GM12878 (cell line): Measurements from ENCODE around the gene CAMTA1. TPM values are rescaled to one million over a fixed set of nuclear protein-coding genes. Genes with fewer than 3 reads are reported as not detected.

Experiments
- ATAC-seq: fragments of 200-7000 bp; cut with Tn5 transposase; 3 replicates; pipeline ENCODE4 v1.9.1; 2020; ENCODE audit warnings: mild to moderate bottlenecking, moderate library complexity
- BruUV-seq: library from RNA; stranded (reverse); fragments of 400-500 nt; replicated peaks from 2 replicates; lab custom pipeline; 2021; lab: Mats Ljungman, UMichigan
- CTCF ChIA-PET: fragments of 300-600 bp; sonication (Branson Sonifier 250); formaldehyde crosslinking; extraction: SDS; loops from one replicate; lab custom pipeline; 2021; ENCODE audit warnings: inconsistent platforms; lab: Yijun Ruan, JAX
- POLR2A ChIA-PET: fragments of 350-600 bp; formaldehyde crosslinking; extraction: SDS; loops from one replicate; lab custom pipeline; 2021; ENCODE audit warnings: inconsistent platforms; lab: Charles Lee
- RAD21 ChIA-PET: fragments of 300-600 bp; sonication (Branson Sonifier 250); formaldehyde crosslinking; loops from one replicate; lab custom pipeline; 2023; ENCODE audit warnings: antibody characterized with exemption; ENCODE audit not compliant: unreplicated experiment; lab: Charles Lee
- SMC1A ChIA-PET: fragments of 300-600 bp; sonication (Branson Sonifier 250); formaldehyde crosslinking; loops from one replicate; lab custom pipeline; 2023; ENCODE audit not compliant: unreplicated experiment, uncharacterized antibody; lab: Charles Lee
- DNase-seq: peaks from one replicate; pipeline ENCODE4 v3.0.0-alpha.2; 2011; ENCODE audit warnings: low read depth, low spot score
- FAIRE-seq: peaks from 3 replicates; lab custom pipeline; 2011; peaks lifted over from hg19 to GRCh38; lab: Jason Lieb, UNC
- H2AFZ ChIP-seq: 2 replicates; pipeline ENCODE4 v1.6.0; 2011; ENCODE audit warnings: low read depth, low read length, control low read depth; ENCODE audit not compliant: control insufficient read depth
- H3K27ac ChIP-seq: 2 replicates; pipeline ENCODE4 v1.5.1; 2011; ENCODE audit warnings: control low read depth; ENCODE audit not compliant: control insufficient read depth, insufficient read depth
- H3K27me3 ChIP-seq, 2 experiments: replicated peaks in 1 of 2; 2 replicates each; pipeline versions ENCODE4 v1.6.0 to v1.6.1; 2011; ENCODE audit warnings: low read length in 1 of 2; ENCODE audit not compliant: control insufficient read depth in 2 of 2, insufficient read depth in 2 of 2
- H3K36me3 ChIP-seq, 2 experiments: 2 replicates each; pipeline ENCODE4 v1.5.1; 2011; ENCODE audit warnings: low read length in 1 of 2; ENCODE audit not compliant: control insufficient read depth in 2 of 2, insufficient read depth in 2 of 2
- H3K4me1 ChIP-seq: 2 replicates; pipeline ENCODE4 v1.6.1; 2011; ENCODE audit warnings: mild to moderate bottlenecking, low read length, moderate library complexity, mixed read lengths; ENCODE audit not compliant: control insufficient read depth, insufficient read depth
- H3K4me2 ChIP-seq: 2 replicates; pipeline ENCODE4 v1.6.0; 2011; ENCODE audit warnings: control low read depth; ENCODE audit not compliant: control insufficient read depth, insufficient read depth
- H3K4me3 ChIP-seq: fragments of 200-600 bp; sonication (generic); 2 replicates; pipeline ENCODE4 v1.5.1; 2016
- H3K79me2 ChIP-seq: 2 replicates; pipeline ENCODE4 v1.6.0; 2011; ENCODE audit warnings: low read length; ENCODE audit not compliant: control insufficient read depth, insufficient read depth
- H3K9ac ChIP-seq: 2 replicates; pipeline ENCODE4 v1.8.0; 2011; ENCODE audit warnings: low read length, control low read depth, mixed read lengths; ENCODE audit not compliant: control insufficient read depth, insufficient read depth
- H3K9me3 ChIP-seq: replicated peaks from 3 replicates; pipeline ENCODE4 v1.5.1; 2011; ENCODE audit warnings: mild to moderate bottlenecking, low read length; ENCODE audit not compliant: control insufficient read depth, insufficient read depth
- H4K20me1 ChIP-seq: 2 replicates; pipeline ENCODE4 v1.6.0; 2011; ENCODE audit not compliant: control insufficient read depth, insufficient read depth
- CEBPB ChIP-seq, 2 experiments: fragments of 150-350 bp in 1 of 2; IDR thresholded peaks; 2 replicates each; pipeline ENCODE4 v1.6.1; 2012 to 2014; ENCODE audit warnings: low read depth in 2 of 2, low read length in 2 of 2, borderline replicate concordance in 1 of 2, inconsistent platforms in 1 of 2
- ETV6 ChIP-seq, 2 experiments: fragments of 450-650 bp in 1 of 2; IDR thresholded peaks in 1 of 2; conservative IDR thresholded peaks in 1 of 2; 2 replicates each; pipeline ENCODE4 v1.6.1; 2014; ENCODE audit warnings: antibody characterized with exemption in 1 of 2, borderline replicate concordance in 1 of 2, low read depth in 1 of 2, mild to moderate bottlenecking in 1 of 2, moderate library complexity in 1 of 2
- FOS ChIP-seq: IDR thresholded peaks from 3 replicates; pipeline ENCODE4 v1.6.1; 2011; ENCODE audit warnings: borderline replicate concordance; ENCODE audit not compliant: insufficient read length; ENCODE audit errors: extremely low read depth
- FOXM1 ChIP-seq: IDR thresholded peaks from 2 replicates; pipeline ENCODE4 v1.6.1; 2012; ENCODE audit warnings: low read depth, mild to moderate bottlenecking, inconsistent platforms, low read length, moderate library complexity
- HDGF ChIP-seq: fragments of 450-650 bp; IDR thresholded peaks from 2 replicates; pipeline ENCODE4 v1.6.1; 2016; ENCODE audit warnings: antibody characterized with exemption
- MEF2A ChIP-seq: IDR thresholded peaks from 2 replicates; pipeline ENCODE4 v1.6.1; 2011; ENCODE audit warnings: low read depth, mild to moderate bottlenecking, low read length, moderate library complexity; ENCODE audit not compliant: insufficient read depth
- NR2C1 ChIP-seq: fragments of 450-650 bp; IDR thresholded peaks from 2 replicates; pipeline ENCODE4 v1.6.1; 2017; ENCODE audit warnings: antibody characterized with exemption, mild to moderate bottlenecking, moderate library complexity
- RELA ChIP-seq: fragments of 450-650 bp; IDR thresholded peaks from 2 replicates; pipeline ENCODE4 v1.8.0; 2014; ENCODE audit warnings: borderline replicate concordance; ENCODE audit not compliant: partially characterized antibody
- RUNX3 ChIP-seq: IDR thresholded peaks from 2 replicates; pipeline ENCODE4 v1.6.1; 2012; ENCODE audit warnings: low read length, inconsistent platforms
- TCF3 ChIP-seq: IDR thresholded peaks from 2 replicates; pipeline ENCODE4 v1.6.1; 2012; ENCODE audit warnings: low read depth, mild to moderate bottlenecking, low read length, borderline replicate concordance; ENCODE audit not compliant: insufficient read depth
- WGBS: methylation state at CpG from one replicate; pipeline ENCODE4 v1.1.6; 2016; ENCODE audit warnings: low lambda C conversion rate; ENCODE audit not compliant: insufficient replicate concordance, insufficient coverage; ENCODE audit errors: missing lambda C conversion rate; 5-methylcytosine and 5-hydroxymethylcytosine counted together
- in situ Hi-C: fragments of 300-500 bp; cut with MboI; formaldehyde crosslinking; loops from 9 replicates; pipeline ENCODE4 v1.14.3; 2018; ENCODE audit warnings: mixed read lengths
- intact Hi-C: fragments of 100-400 bp; cut with micrococcal nuclease; formaldehyde crosslinking; loops from one replicate; pipeline ENCODE4 v1.14.2; 2022; ENCODE audit not compliant: unreplicated experiment
- polyA plus RNA-seq, 11 experiments: library from polyadenylated mRNA; depleted of rRNA in 4 of 11; unstranded in 6 of 11; stranded (reverse) in 5 of 11; fragments of >200 nt; fragmentation: Nextera tagmentation in 4 of 11; fragmentation: Illumina TruSeq in 1 of 11; extraction: Ambion mirVana in 4 of 11; extraction: Trizol in 1 of 11; gene quantifications; 1 replicate in 1 of 11; 2 replicates in 10 of 11; pipeline versions ENCODE4 v1.2.1 to v1.2.3, GENCODE V29; 2011 to 2016; ENCODE audit warnings: inconsistent platforms in 2 of 11, missing spikeins in 2 of 11, low read depth in 1 of 11
- total RNA-seq, 4 experiments: library from RNA; depleted of rRNA in 3 of 4; stranded (reverse); fragments of >200 nt in 3 of 4; fragmentation: Illumina TruSeq in 1 of 4; extraction: Trizol in 1 of 4; gene quantifications; 2 replicates each; pipeline versions ENCODE4 v1.2.1 to v1.2.3, GENCODE V29; 2013 to 2021
- TF ChIP-seq, protein P1 (sequence below): fragments of 450-650 bp; formaldehyde crosslinking; IDR thresholded peaks from 2 replicates; pipeline ENCODE4 v1.4.0; 2022; ENCODE audit warnings: mild to moderate bottlenecking, moderate library complexity

The CAMTA1 gene
- total and polyA plus RNA-seq, 10 of the 15 experiments (the other 5 are each of a cell fraction or from before 2014, with no cell fraction given), result 37.7 to 148 (median 76.4) TPM

DNA sequence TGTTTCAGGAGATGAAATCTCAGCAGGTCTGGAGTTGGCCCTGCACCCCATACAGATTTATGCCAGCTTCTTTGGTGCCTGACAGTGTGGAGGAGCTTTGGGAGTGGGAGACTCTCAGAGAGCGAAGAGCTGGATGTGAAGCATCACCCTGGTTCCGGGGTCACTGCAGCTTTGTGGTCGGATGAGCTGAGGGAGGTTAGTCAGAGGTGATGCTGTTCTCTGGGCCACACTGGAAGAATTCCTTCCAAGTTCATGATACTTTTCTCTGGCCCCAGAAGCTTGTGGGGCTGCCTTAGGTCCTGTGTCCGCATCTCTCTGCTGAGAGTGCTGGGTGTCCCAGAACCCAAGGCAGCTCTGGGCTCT lies 467.8 kb downstream of the CAMTA1 start:
- no peak overlapping the region for H2AFZ ChIP-seq
- no peak for TF ChIP-seq RELA
- no peak for TF ChIP-seq NR2C1
- no peak for TF ChIP-seq TCF3
- no peak for TF ChIP-seq CEBPB (IDR thresholded peaks at IDR 0.05; ENCODE audit: borderline replicate concordance in 1 of 2, low read depth in 2 of 2, low read length in 2 of 2)
- no peak for TF ChIP-seq FOS
- no peak for TF ChIP-seq FOXM1
- TF ChIP-seq MEF2A, result no peak
- TF ChIP-seq, protein P1, sequence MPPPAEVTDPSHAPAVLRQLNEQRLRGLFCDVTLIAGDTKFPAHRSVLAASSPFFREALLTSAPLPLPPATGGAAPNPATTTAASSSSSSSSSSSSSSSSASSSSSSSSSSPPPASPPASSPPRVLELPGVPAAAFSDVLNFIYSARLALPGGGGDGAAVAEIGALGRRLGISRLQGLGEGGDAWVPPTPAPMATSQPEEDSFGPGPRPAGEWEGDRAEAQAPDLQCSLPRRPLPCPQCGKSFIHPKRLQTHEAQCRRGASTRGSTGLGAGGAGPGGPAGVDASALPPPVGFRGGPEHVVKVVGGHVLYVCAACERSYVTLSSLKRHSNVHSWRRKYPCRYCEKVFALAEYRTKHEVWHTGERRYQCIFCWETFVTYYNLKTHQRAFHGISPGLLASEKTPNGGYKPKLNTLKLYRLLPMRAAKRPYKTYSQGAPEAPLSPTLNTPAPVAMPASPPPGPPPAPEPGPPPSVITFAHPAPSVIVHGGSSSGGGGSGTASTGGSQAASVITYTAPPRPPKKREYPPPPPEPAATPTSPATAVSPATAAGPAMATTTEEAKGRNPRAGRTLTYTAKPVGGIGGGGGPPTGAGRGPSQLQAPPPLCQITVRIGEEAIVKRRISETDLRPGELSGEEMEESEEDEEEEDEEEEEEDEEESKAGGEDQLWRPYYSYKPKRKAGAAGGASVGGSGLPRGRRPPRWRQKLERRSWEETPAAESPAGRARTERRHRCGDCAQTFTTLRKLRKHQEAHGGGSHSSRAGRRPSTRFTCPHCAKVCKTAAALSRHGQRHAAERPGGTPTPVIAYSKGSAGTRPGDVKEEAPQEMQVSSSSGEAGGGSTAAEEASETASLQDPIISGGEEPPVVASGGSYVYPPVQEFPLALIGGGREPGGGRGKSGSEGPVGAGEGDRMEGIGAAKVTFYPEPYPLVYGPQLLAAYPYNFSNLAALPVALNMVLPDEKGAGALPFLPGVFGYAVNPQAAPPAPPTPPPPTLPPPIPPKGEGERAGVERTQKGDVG (CRISPR knock-in tag), result no peak
- TF ChIP-seq HDGF, result no peak
- TF ChIP-seq RUNX3, result no peak
- TF ChIP-seq ETV6 (conservative IDR thresholded peaks at IDR 0.05 in 1 of 2, IDR thresholded peaks at IDR 0.05 in 1 of 2; ENCODE audit: borderline replicate concordance in 1 of 2, low read depth in 1 of 2), result no peak
- TF ChIP-seq, all 136 proteins: peak for 0
- Histone ChIP-seq H3K9me3 (no peaks in the 10 kb centered on the region), H3K36me3 (no peaks in the 10 kb centered on the region), H3K9ac (no peak overlapping the region), H3K4me3 (no peak overlapping the region), H3K27me3 (peaks cover 0 to 1% of the 10 kb centered on the region in 2 experiments; a peak in 3 of 4 replicates), H3K4me2 (no peak overlapping the region), H3K27ac (no peak overlapping the region), H3K4me1 (no peaks in the 10 kb centered on the region), H3K79me2 (no peaks in the 10 kb centered on the region), H4K20me1 (no peaks in the 10 kb centered on the region)
- in situ Hi-C loops (no loop called here), intact Hi-C loops (no loop called here)
- BruUV-seq, result no TSS peak
- SMC1A ChIA-PET, result no interaction called here
- CTCF ChIA-PET, result no interaction called here
- ATAC-seq (no peak), DNase-seq (no peak), FAIRE-seq (no peak)
- POLR2A ChIA-PET, result no interaction called here
- 37% methylated on average over 4 of the region's 4 CpGs for WGBS
- RAD21 ChIA-PET, result no interaction called here
